WERI-Rb-1 (cell line): Measurements from ENCODE around the gene PLPPR4.

ENCODE experiments used
- DNase-seq: peaks from one replicate; pipeline ENCODE4 v3.0.0-alpha.2; 2020
- H3K27ac ChIP-seq: fragments of 250-450 bp; sonication (Bioruptor Pico); 2 replicates; pipeline ENCODE4 v1.5.1; 2020; ENCODE audit warnings: mild to moderate bottlenecking, moderate library complexity
- H3K27me3 ChIP-seq: fragments of 250-450 bp; sonication (Bioruptor Pico); 2 replicates; pipeline ENCODE4 v1.5.1; 2021; ENCODE audit warnings: mild to moderate bottlenecking, low read depth, moderate library complexity; ENCODE audit not compliant: insufficient read depth, severe bottlenecking
- H3K36me3 ChIP-seq: fragments of 250-450 bp; sonication (Bioruptor Pico); 2 replicates; pipeline ENCODE4 v1.5.1; 2020; ENCODE audit warnings: mild to moderate bottlenecking, moderate library complexity
- H3K4me3 ChIP-seq: 2 replicates; pipeline ENCODE4 v1.5.1; 2011; ENCODE audit warnings: low read depth, mild to moderate bottlenecking, control low read depth, low read length
- H3K9me3 ChIP-seq: fragments of 250-450 bp; sonication (Bioruptor Pico); 2 replicates; pipeline ENCODE4 v1.5.1; 2021; ENCODE audit warnings: mild to moderate bottlenecking, moderate library complexity; ENCODE audit not compliant: severe bottlenecking
- TF ChIP-seq, protein P1 (sequence below): IDR thresholded peaks from 2 replicates; pipeline ENCODE4 v1.5.1; 2011; ENCODE audit warnings: low read depth, mild to moderate bottlenecking, control low read depth, inconsistent platforms, low read length

Gene PLPPR4

DNA sequence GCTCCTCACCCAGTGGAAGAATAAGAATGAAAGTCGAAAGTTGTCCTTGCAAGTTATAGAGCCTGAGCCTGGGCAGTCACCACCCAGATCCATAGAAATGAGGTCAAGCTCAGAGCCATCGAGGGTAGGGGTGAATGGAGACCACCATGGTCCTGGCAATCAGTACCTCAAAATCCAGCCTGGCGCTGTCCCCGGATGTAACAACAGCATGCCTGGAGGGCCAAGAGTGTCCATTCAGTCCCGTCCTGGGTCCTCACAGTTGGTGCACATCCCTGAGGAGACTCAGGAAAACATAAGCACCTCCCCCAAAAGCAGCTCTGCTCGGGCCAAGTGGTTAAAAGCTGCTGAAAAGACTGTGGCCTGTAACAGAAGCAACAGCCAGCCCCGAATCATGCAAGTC is 41.8 kb downstream of the PLPPR4 start:
- Histone ChIP-seq H3K9me3 (no peaks in the 10 kb centered on the region), H3K27ac (no peak overlapping the region), H3K36me3 (no peaks in the 10 kb centered on the region), H3K27me3 (no peaks in the 10 kb centered on the region), H3K4me3 (no peak overlapping the region)
- no peak for DNase-seq
- TF ChIP-seq, protein P1, sequence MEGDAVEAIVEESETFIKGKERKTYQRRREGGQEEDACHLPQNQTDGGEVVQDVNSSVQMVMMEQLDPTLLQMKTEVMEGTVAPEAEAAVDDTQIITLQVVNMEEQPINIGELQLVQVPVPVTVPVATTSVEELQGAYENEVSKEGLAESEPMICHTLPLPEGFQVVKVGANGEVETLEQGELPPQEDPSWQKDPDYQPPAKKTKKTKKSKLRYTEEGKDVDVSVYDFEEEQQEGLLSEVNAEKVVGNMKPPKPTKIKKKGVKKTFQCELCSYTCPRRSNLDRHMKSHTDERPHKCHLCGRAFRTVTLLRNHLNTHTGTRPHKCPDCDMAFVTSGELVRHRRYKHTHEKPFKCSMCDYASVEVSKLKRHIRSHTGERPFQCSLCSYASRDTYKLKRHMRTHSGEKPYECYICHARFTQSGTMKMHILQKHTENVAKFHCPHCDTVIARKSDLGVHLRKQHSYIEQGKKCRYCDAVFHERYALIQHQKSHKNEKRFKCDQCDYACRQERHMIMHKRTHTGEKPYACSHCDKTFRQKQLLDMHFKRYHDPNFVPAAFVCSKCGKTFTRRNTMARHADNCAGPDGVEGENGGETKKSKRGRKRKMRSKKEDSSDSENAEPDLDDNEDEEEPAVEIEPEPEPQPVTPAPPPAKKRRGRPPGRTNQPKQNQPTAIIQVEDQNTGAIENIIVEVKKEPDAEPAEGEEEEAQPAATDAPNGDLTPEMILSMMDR, result no peak

DNA sequence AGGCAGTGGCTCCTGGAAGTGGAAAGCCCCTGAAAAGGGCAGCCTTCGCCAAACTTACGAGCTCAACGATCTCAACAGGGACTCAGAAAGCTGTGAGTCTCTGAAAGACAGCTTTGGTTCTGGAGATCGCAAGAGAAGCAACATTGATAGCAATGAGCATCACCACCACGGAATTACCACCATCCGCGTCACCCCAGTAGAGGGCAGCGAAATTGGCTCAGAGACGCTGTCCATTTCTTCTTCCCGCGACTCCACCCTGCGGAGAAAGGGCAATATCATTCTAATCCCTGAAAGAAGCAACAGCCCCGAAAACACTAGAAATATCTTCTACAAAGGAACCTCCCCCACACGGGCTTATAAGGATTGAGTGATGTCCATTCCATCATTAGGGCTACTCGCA is 42.4 kb downstream of the PLPPR4 start:
- Histone ChIP-seq H3K36me3 (no peaks in the 10 kb centered on the region), H3K27ac (no peak overlapping the region), H3K27me3 (no peaks in the 10 kb centered on the region), H3K4me3 (no peak overlapping the region), H3K9me3 (no peaks in the 10 kb centered on the region)
- TF ChIP-seq, protein P1, result 0 out of 2 replicates have a peak, but pooled peaks have one; percentile 6
- DNase-seq, result no peak

DNA sequence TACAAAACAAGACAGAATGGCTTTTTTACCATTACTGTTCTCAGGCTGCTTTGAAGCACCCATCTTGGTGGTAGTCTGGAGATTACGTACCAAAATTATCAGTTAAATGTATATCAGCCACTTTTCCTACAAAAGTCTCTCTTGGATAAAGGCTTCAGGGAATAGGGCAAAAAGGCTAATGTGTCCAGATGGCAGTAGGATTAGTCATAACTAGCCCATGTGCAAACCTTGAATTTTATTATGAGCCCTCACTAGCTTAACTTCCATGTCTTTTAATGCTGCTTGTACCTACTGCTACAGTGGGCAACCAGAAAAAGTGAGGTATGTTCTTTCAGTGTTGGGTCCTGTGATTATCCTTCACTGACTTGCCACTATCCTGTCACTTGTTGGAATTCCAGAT is 51.0 kb downstream of the PLPPR4 start:
- DNase-seq, result no peak
- Histone ChIP-seq H3K27me3 (no peaks in the 10 kb centered on the region), H3K36me3 (no peaks in the 10 kb centered on the region), H3K4me3 (no peak overlapping the region), H3K9me3 (peaks cover 4% of the 10 kb centered on the region), H3K27ac (no peak overlapping the region)
- TF ChIP-seq, protein P1, result no peak

DNA sequence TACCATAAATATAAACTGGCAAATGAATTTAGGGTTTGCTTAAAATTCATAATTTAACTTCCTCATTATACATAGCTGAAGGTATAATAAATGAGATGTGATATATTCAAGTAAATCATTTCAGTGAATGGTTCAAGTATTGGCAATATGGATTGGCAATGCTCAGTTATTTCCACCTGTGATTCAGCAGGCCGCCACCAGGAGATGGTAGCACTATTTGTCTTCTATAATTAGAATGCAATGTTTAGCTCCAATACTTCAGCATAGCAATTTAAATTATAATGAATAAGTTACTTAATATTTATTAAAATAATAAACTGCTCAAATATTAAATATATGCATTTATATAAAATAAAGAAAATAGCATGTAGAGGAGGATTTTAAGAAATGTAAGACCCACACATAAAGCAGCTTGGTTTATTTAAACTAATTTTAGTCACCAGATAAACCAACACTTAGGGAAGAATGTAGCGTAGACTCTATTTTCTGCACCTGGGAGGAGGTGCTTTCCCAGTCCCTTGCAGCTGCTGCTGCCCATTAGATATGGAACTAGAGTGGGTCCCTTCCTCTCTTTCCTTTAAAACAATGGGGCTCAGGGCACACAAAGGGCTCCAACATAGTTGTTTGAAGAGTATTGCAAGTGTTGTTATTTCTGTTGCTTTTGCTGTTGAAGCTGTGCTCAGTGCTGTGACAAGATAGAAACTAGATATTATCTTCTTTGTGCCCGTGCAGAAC is 62.1 kb downstream of the PLPPR4 start:
- no peak overlapping the region for H3K27ac ChIP-seq

DNA sequence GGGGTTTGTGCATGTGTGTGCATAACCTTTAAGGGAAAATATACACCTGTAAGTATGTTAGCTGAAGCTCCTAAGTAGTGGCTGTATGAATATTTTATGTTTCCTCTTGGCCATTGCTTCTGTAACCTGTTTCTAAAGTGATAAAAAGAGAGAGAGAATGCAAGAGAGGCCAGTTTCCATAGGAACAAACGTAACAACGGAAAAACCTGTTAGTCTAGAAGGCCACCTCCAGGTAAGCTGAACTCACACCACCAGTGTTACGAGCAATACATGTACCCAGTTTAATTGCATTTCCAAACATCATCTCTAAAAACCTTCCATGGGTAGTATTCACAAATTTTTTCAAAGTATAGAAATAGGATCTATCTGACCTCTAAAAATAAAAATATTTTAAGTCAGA is 63.1 kb downstream of the PLPPR4 start:
- no peak overlapping the region for H3K27ac ChIP-seq
- DNase-seq, result no peak
- TF ChIP-seq, protein P1, result no peak
- no peaks in the 10 kb centered on the region for H3K9me3 ChIP-seq
- H3K27me3 ChIP-seq, result no peaks in the 10 kb centered on the region
- no peaks in the 10 kb centered on the region for H3K36me3 ChIP-seq
- H3K4me3 ChIP-seq, result no peak overlapping the region

More for the DNA sequence above, 62.1 kb downstream of the PLPPR4 start:
- Histone ChIP-seq H3K9me3 (no peaks in the 10 kb centered on the region), H3K27me3 (no peaks in the 10 kb centered on the region), H3K4me3 (no peak overlapping the region), H3K36me3 (no peaks in the 10 kb centered on the region)
- peak; percentile 25 for DNase-seq
- TF ChIP-seq, protein P1, result 0 out of 2 replicates have a peak, but pooled peaks have one; percentile 23

DNA sequence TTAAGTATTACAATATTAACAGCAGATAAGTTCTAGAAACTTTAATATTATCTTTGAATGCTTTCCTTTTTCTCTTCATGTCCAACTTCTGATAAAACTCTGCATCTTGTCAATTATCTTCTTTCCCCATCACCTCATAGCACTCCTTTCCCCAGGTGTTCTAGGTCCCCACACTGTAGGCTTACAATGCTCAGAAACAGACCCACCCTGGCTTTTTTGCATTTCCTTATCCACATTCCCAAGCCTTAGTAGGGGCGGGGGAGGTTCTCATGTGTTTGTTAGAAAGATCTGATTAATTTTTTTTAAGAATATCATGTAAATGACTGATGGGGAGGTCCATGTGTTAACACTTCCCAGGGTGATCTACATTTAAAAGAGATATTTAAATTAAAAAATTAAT is 63.9 kb downstream of the PLPPR4 start:
- no peak overlapping the region for H3K27ac ChIP-seq
- no peaks in the 10 kb centered on the region for H3K9me3 ChIP-seq
- no peak overlapping the region for H3K4me3 ChIP-seq
- TF ChIP-seq, protein P1, result no peak
- H3K27me3 ChIP-seq, result no peaks in the 10 kb centered on the region
- H3K36me3 ChIP-seq, result no peaks in the 10 kb centered on the region
- no peak for DNase-seq
